Peyer's patch (tissue), 4 donors: ENCODE data around the gene C11orf91. TPM values are rescaled to one million over a fixed set of nuclear protein-coding genes. Genes with fewer than 3 reads are reported as not detected.
"Not testable (repeated sequence)": the region's sequence is repeated elsewhere in the genome, so short reads cannot be mapped to it uniquely, and the experiment has no call there.

Source experiments
- DNase-seq, 3 donors: peaks; one replicate each; pipeline ENCODE4 v3.0.0-alpha.2; 2017 to 2019
- H3K27ac ChIP-seq, 4 donors: fragments of 200-600 bp; sonication (generic); one replicate each; pipeline ENCODE4 v1.5.1; 2016 to 2019
- H3K27me3 ChIP-seq, 2 donors: fragments of 200-600 bp; sonication (generic); one replicate each; pipeline ENCODE4 v1.5.1; 2019
- H3K36me3 ChIP-seq, 3 donors: fragments of 200-600 bp; sonication (generic); one replicate each; pipeline ENCODE4 v1.5.1; 2016 to 2019
- H3K4me1 ChIP-seq, 4 donors: fragments of 200-600 bp; sonication (generic); one replicate each; pipeline ENCODE4 v1.5.1; 2016 to 2019
- H3K4me3 ChIP-seq, 4 donors: fragments of 200-600 bp; sonication (generic); 1 replicate in 3 of 4; 2 replicates in 1 of 4; pipeline ENCODE4 v1.5.1; 2016 to 2019; ENCODE audit warnings: mild to moderate bottlenecking in 1 of 4
- H3K9me3 ChIP-seq, 4 donors: fragments of 200-600 bp; sonication (generic); one replicate each; pipeline ENCODE4 v1.5.1; 2016 to 2019; ENCODE audit warnings: mild to moderate bottlenecking in 1 of 4
- CTCF ChIP-seq, 6 experiments: fragments of 450-650 bp in 4 of 6; fragments of 200-600 bp in 2 of 6; sonication (generic) in 1 of 6; IDR thresholded peaks; one replicate each; pipeline ENCODE4 v1.5.1; 2017 to 2019; ENCODE audit warnings: antibody characterized with exemption in 6 of 6, mild to moderate bottlenecking in 3 of 6, moderate library complexity in 1 of 6
- POLR2A ChIP-seq, 2 donors: fragments of 450-650 bp; IDR thresholded peaks; one replicate each; pipeline ENCODE4 v1.5.1; 2017; ENCODE audit warnings: antibody characterized with exemption in 2 of 2, mild to moderate bottlenecking in 2 of 2, moderate library complexity in 2 of 2
- total RNA-seq, 4 donors: library from RNA; depleted of rRNA; stranded (reverse); fragments of >200 nt; gene quantifications; one replicate each; pipeline ENCODE4 v1.1.0, GENCODE V29; 2016

Gene C11orf91
- total RNA-seq, 4 donors from 2014 or later, result not detected

- TF ChIP-seq POLR2A (IDR thresholded peaks at IDR 0.05) (no peak), CTCF (IDR thresholded peaks at IDR 0.05) (no peak)
- Histone ChIP-seq H3K4me1 (no peaks in the 10 kb centered on the region), H3K27ac (no peak overlapping the region), H3K36me3 (no peaks in the 10 kb centered on the region), H3K9me3 (no peaks in the 10 kb centered on the region), H3K27me3 (no peaks in the 10 kb centered on the region), H3K4me3 (no peak overlapping the region)
- no peak for DNase-seq
Observed at GRCh38 chr11:33664827-33665226, 35.8 kb downstream of the C11orf91 start.

GRCh38 chr11:33664166-33664565 is 36.5 kb downstream of the C11orf91 start:
- H3K27me3 ChIP-seq, result no peaks in the 10 kb centered on the region
- no peaks in the 10 kb centered on the region for H3K9me3 ChIP-seq
- no peak for DNase-seq
- no peaks in the 10 kb centered on the region for H3K4me1 ChIP-seq
- no peak overlapping the region for H3K4me3 ChIP-seq
- H3K36me3 ChIP-seq, result no peaks in the 10 kb centered on the region
- TF ChIP-seq CTCF (IDR thresholded peaks at IDR 0.05) (no peak), POLR2A (IDR thresholded peaks at IDR 0.05) (no peak)
- H3K27ac ChIP-seq, result no peak overlapping the region

- no peak for DNase-seq
- H3K27me3 ChIP-seq, result no peaks in the 10 kb centered on the region
- no peak overlapping the region for H3K27ac ChIP-seq
- H3K4me3 ChIP-seq, result no peak overlapping the region
- H3K36me3 ChIP-seq, result no peaks in the 10 kb centered on the region
- no peak for TF ChIP-seq CTCF (IDR thresholded peaks at IDR 0.05)
- no peak for TF ChIP-seq POLR2A (IDR thresholded peaks at IDR 0.05)
- no peaks in the 10 kb centered on the region for H3K9me3 ChIP-seq
- H3K4me1 ChIP-seq, result no peaks in the 10 kb centered on the region
Observed at GRCh38 chr11:33663121-33663520, 37.5 kb downstream of the C11orf91 start.

- H3K27ac ChIP-seq, H3K36me3 ChIP-seq, H3K4me1 ChIP-seq, DNase-seq, H3K9me3 ChIP-seq, H3K4me3 ChIP-seq, H3K27me3 ChIP-seq: not testable (repeated sequence)
Observed at GRCh38 chr11:33661526-33661925, 39.1 kb downstream of the C11orf91 start.

GRCh38 chr11:33660962-33661361 is 39.7 kb downstream of the C11orf91 start:
- no peaks in the 10 kb centered on the region for H3K36me3 ChIP-seq
- no peak overlapping the region for H3K4me3 ChIP-seq
- H3K27ac ChIP-seq, result no peak overlapping the region
- no peaks in the 10 kb centered on the region for H3K27me3 ChIP-seq
- no peaks in the 10 kb centered on the region for H3K4me1 ChIP-seq
- no peaks in the 10 kb centered on the region for H3K9me3 ChIP-seq
- TF ChIP-seq POLR2A (IDR thresholded peaks at IDR 0.05), result no peak
- no peak for TF ChIP-seq CTCF (IDR thresholded peaks at IDR 0.05)
- no peak for DNase-seq

- Histone ChIP-seq H3K4me3 (no peak overlapping the region), H3K27ac (no peak overlapping the region), H3K27me3 (no peaks in the 10 kb centered on the region), H3K4me1 (no peaks in the 10 kb centered on the region), H3K36me3 (no peaks in the 10 kb centered on the region), H3K9me3 (no peaks in the 10 kb centered on the region)
- TF ChIP-seq CTCF (IDR thresholded peaks at IDR 0.05) (no peak), POLR2A (IDR thresholded peaks at IDR 0.05) (no peak)
- no peak for DNase-seq
Observed at GRCh38 chr11:33659370-33660139, 41.1 kb downstream of the C11orf91 start.
